Occipital lobe (tissue), 2 donors: ENCODE results near the gene ASB1. TPM values are rescaled to one million over a fixed set of nuclear protein-coding genes. Genes with fewer than 3 reads are reported as not detected.

Source experiments
- DNase-seq: peaks from one replicate; lab custom pipeline; 2025; lab: John Stamatoyannopoulos, UW
- total RNA-seq: library from RNA; depleted of rRNA; stranded (reverse); fragments of >200 nt; gene quantifications from one replicate; pipeline ENCODE4 v1.2.3, GENCODE V29; 2014

The ASB1 gene, protein sequence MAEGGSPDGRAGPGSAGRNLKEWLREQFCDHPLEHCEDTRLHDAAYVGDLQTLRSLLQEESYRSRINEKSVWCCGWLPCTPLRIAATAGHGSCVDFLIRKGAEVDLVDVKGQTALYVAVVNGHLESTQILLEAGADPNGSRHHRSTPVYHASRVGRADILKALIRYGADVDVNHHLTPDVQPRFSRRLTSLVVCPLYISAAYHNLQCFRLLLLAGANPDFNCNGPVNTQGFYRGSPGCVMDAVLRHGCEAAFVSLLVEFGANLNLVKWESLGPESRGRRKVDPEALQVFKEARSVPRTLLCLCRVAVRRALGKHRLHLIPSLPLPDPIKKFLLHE
- 17.8 TPM for total RNA-seq

- peak; percentile 65 for DNase-seq
Measured at GRCh38 chr2:238426568-238427434, at the start of gene ASB1. TSS of gene ASB1 (plus strand) at chr2:238426927. CDS start at chr2:238427071, 144 bp downstream.

- no peak for DNase-seq
Measured at GRCh38 chr2:238378230-238379095, 48.3 kb upstream of the ASB1 start.

DNA sequence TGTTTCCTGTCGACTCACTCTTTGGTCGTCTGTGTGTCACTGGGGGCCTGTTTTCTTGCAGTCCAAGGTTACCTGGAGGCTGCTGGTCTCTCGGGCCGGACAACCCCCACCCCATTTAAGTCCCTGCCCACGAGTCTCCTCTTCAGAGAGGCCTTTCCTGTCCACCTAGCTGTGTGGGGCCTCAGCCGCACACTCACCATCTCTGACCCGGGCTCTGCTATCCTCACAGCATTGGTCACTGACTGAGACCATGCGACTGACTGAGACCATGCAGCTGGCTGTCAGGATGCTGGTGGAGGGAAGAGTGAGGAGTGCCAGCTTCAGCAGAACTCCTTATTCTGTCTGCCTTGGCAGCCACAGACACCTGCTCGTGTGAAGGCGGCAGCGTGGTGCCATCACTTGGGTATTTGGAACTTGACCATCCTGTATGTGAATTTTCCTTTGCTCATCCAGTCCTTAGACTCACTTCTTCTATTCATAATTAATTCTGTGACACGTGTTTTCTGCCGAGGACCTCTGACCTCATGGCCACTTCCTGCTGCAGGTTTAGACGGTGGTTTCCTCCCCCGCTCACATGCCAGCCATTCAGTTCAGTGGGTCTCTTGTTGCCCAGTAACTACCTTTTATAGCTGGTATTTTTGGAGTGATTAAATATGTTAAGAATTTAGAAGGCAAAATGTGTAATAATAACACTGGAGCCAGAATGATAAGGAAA, 47.5 kb upstream of the ASB1 start:
- no peak for DNase-seq

GRCh38 chr2:238380336-238380735, 46.4 kb upstream of the ASB1 start:
- no peak for DNase-seq

GRCh38 chr2:238380785-238381184, 45.9 kb upstream of the ASB1 start:
- DNase-seq = no peak

GRCh38 chr2:238381341-238382115, 45.2 kb upstream of the ASB1 start:
- no peak for DNase-seq

DNA sequence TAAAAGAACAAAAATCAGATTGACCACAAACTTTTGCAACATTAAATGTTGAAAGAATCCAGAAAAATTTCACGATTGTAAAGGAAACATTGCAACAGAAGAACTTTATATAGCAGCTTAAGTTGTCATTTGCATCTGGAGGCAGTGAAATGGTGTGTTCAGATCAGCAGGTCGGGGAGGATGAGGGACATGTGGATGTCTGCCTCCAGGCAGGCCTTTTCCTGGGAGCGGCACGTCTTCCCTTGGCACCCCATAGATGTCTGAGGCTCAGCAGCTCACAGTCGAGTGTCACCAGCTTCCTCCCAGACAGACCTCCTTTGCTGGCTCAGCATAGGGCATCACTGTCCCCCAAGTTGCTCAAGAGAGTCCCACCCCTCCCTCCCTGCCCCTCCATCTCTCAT, 44.3 kb upstream of the ASB1 start:
- no peak for DNase-seq

DNA sequence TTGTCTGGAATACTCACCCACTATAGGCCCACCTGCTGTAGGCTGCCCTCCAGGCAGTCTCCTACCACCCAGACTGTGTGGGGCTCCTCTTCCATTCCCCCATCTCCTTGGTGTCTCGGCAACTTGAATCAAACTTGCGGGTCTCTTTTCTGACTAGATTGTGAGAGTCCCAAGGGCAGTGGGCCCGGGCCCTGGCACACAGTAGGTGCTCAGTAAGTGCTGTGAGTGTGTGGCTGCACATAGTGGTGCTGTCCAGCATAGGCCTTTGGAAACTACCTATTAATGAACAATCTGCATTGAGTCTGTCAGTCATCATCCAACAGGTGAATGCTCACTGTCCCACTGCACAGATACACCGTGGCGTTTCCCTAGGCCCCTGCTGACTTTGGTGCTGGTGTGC, 43.6 kb upstream of the ASB1 start:
- no peak for DNase-seq

GRCh38 chr2:238383743-238384380, 42.9 kb upstream of the ASB1 start:
- DNase-seq = no peak

GRCh38 chr2:238387332-238387731, 39.4 kb upstream of the ASB1 start:
- no peak for DNase-seq

DNA sequence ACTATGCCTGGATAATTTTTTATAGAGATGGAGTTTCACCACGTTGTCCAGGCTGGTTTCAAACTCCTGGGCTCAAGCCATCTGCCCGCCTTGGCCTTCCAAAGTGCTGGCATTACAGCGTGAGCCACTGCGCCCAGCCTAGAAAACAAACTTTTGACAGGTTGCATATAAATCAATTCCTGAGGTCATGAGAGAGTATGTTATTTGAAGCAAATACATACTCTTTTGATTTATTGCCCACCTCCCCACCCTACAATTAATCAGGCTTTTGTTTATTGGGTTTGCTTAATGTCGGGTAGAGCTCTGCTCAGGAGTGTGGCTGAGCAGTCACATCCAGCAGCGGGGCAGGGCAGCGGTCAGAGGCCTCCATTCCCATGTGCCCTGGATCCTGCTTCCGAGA, 37.9 kb upstream of the ASB1 start:
- no peak for DNase-seq

DNA sequence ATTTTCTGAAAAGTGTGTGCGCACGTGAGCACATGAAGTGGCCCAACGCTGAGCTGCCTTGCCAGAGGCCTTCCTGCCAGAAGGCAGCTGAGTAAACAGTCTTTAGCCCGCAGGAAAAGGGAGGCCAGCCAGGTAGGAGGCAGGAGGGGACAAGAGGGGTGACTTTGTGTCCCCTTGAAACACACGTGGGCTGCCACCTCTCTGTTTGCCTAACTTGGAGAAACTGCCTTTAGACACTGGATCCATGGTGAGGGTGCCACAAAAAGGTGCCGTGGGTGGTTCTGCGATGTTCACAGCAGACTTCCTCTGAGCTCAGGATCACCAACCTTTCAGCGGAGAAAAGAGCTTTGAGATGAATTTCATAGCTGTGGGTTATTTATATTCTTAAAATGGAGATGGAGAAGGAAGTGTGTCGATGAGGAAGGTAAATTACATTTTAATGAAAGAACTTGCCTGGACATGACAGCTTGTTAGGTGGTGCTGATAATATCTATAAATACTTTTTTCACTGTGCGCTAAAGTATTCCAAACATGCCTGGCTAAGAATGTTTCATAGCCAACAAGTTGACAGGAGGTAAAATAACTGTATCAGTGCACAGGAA, 36.6 kb upstream of the ASB1 start:
- no peak for DNase-seq

GRCh38 chr2:238391042-238391689, 35.6 kb upstream of the ASB1 start:
- no peak for DNase-seq

DNA sequence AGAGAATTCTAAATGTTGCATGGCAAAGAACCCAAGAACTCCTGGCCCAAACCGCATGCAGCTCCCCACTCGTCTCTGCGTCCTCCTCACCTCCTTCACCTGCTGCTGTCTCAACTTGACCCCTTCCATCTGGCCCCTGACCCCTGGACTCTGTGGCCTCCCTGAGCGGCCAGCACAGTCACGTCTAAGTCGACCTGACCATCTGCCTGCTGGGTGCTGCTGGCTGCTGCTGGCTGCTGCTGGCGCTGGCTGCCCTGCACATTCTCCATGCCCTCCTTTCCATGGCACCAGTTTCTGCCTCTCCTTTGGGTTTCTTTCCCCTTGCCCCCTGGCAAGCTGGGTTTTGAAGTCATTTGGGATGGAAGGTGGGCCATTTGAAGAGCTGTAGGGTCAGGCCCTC, 30.1 kb upstream of the ASB1 start:
- no peak for DNase-seq

- no peak for DNase-seq
Measured at GRCh38 chr2:238397356-238397755, 29.4 kb upstream of the ASB1 start.

DNA sequence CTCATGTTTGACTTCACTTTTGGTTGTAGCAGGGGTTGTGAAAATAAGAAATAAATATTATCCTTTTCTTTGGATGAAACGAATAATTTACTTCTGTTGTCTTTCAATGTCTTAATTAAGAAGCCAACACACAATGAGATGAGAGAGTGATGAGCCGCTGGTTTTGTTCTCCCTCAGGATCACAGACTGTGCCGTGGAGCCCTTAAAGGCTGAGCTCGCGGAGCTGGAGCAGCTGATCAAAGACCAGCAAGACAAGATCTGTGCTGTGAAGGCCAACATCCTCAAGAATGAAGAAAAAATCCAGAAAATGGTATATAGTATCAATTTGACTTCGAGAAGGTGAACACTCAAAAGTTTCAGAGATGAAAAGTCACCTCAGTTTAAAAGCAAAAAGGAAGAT, 28.1 kb upstream of the ASB1 start:
- no peak for DNase-seq

DNA sequence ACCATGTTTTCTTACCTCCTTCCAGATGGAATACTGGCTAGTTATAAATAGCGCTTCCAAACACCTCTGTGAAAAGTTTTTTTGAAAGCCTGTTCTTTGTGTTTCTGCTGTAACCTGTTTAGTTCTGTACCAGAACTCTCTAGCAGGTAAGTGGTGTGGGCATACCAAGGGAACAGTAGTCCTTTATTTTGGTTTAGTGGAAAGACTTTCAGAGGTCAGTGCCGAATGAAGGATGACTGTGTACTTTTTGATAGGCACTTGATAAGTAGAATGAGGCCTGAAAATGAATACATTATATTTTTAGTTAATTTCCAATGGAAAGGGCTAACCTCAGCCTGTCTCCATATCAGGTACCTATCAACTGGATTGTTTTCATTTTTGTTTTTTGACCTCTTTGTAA, 27.6 kb upstream of the ASB1 start:
- DNase-seq = no peak

- DNase-seq = no peak
Measured at GRCh38 chr2:238401551-238401950, 25.2 kb upstream of the ASB1 start.
